WERI-Rb-1 (cell line): Measurements from ENCODE around the gene KLRB1.
"Not testable (repeated sequence)": the region's sequence is repeated elsewhere in the genome, so short reads cannot be mapped to it uniquely, and the experiment has no call there.

Experiments
- DNase-seq: peaks from one replicate; pipeline ENCODE4 v3.0.0-alpha.2; 2020
- H3K27ac ChIP-seq: fragments of 250-450 bp; sonication (Bioruptor Pico); 2 replicates; pipeline ENCODE4 v1.5.1; 2020; ENCODE audit warnings: mild to moderate bottlenecking, moderate library complexity
- H3K27me3 ChIP-seq: fragments of 250-450 bp; sonication (Bioruptor Pico); 2 replicates; pipeline ENCODE4 v1.5.1; 2021; ENCODE audit warnings: mild to moderate bottlenecking, low read depth, moderate library complexity; ENCODE audit not compliant: insufficient read depth, severe bottlenecking
- H3K36me3 ChIP-seq: fragments of 250-450 bp; sonication (Bioruptor Pico); 2 replicates; pipeline ENCODE4 v1.5.1; 2020; ENCODE audit warnings: mild to moderate bottlenecking, moderate library complexity
- H3K4me3 ChIP-seq: 2 replicates; pipeline ENCODE4 v1.5.1; 2011; ENCODE audit warnings: low read depth, mild to moderate bottlenecking, control low read depth, low read length
- H3K9me3 ChIP-seq: fragments of 250-450 bp; sonication (Bioruptor Pico); 2 replicates; pipeline ENCODE4 v1.5.1; 2021; ENCODE audit warnings: mild to moderate bottlenecking, moderate library complexity; ENCODE audit not compliant: severe bottlenecking
- CTCF ChIP-seq: IDR thresholded peaks from 2 replicates; pipeline ENCODE4 v1.5.1; 2011; ENCODE audit warnings: low read depth, mild to moderate bottlenecking, control low read depth, inconsistent platforms, low read length

KLRB1 gene

GRCh38 chr12:9604287-9604686, 3.4 kb downstream of the KLRB1 start:
- no peak for DNase-seq
- no peak for TF ChIP-seq CTCF
- Histone ChIP-seq H3K36me3 (no peaks in the 10 kb centered on the region), H3K4me3 (no peak overlapping the region), H3K27ac (no peak overlapping the region), H3K9me3 (no peaks in the 10 kb centered on the region), H3K27me3 (no peaks in the 10 kb centered on the region)

GRCh38 chr12:9600426-9600825, 7.3 kb downstream of the KLRB1 start:
- not testable (repeated sequence) for H3K27me3 ChIP-seq, H3K9me3 ChIP-seq, DNase-seq, H3K4me3 ChIP-seq, H3K27ac ChIP-seq, H3K36me3 ChIP-seq

GRCh38 chr12:9598363-9598762, 9.4 kb downstream of the KLRB1 start:
- no peak for TF ChIP-seq CTCF
- no peaks in the 10 kb centered on the region for H3K27me3 ChIP-seq
- no peak overlapping the region for H3K27ac ChIP-seq
- H3K36me3 ChIP-seq = no peaks in the 10 kb centered on the region
- no peak overlapping the region for H3K4me3 ChIP-seq
- H3K9me3 ChIP-seq = no peaks in the 10 kb centered on the region
- no peak for DNase-seq

GRCh38 chr12:9597365-9597764, 10.4 kb downstream of the KLRB1 start:
- Histone ChIP-seq H3K4me3 (no peak overlapping the region), H3K9me3 (no peaks in the 10 kb centered on the region), H3K36me3 (no peaks in the 10 kb centered on the region), H3K27me3 (no peaks in the 10 kb centered on the region), H3K27ac (no peak overlapping the region)
- no peak for TF ChIP-seq CTCF
- no peak for DNase-seq

- H3K36me3 ChIP-seq = no peaks in the 10 kb centered on the region
- no peaks in the 10 kb centered on the region for H3K9me3 ChIP-seq
- no peak for DNase-seq
- no peak overlapping the region for H3K27ac ChIP-seq
- no peak overlapping the region for H3K4me3 ChIP-seq
- no peaks in the 10 kb centered on the region for H3K27me3 ChIP-seq
- no peak for TF ChIP-seq CTCF
Measured at GRCh38 chr12:9590441-9590840, 17.3 kb downstream of the KLRB1 start.

GRCh38 chr12:9588749-9589148, 19.0 kb downstream of the KLRB1 start:
- H3K27me3 ChIP-seq = no peaks in the 10 kb centered on the region
- no peaks in the 10 kb centered on the region for H3K36me3 ChIP-seq
- no peak for TF ChIP-seq CTCF
- DNase-seq = no peak
- H3K9me3 ChIP-seq = no peaks in the 10 kb centered on the region
- H3K4me3 ChIP-seq = no peak overlapping the region
- H3K27ac ChIP-seq = no peak overlapping the region
